PC-3 (cell line): ENCODE data around the gene ENKD1. TPM values are rescaled to one million over a fixed set of nuclear protein-coding genes. Genes with fewer than 3 reads are reported as not detected.

Source experiments
- ATAC-seq: fragments of 200-7000 bp; cut with Tn5 transposase; 2 replicates; pipeline ENCODE4 v1.9.1; 2020; ENCODE audit warnings: mild to moderate bottlenecking, moderate library complexity
- BruUV-seq: library from RNA; stranded (reverse); fragments of 400-500 nt; replicated peaks from 2 replicates; lab custom pipeline; 2021; lab: Mats Ljungman, UMichigan
- CTCF ChIA-PET: fragments of 300-600 bp; sonication (Branson Sonifier 250); formaldehyde crosslinking; loops from one replicate; lab custom pipeline; 2022; ENCODE audit warnings: antibody characterized with exemption; lab: Charles Lee
- POLR2A ChIA-PET: fragments of 300-600 bp; sonication (Branson Sonifier 250); formaldehyde crosslinking; loops from one replicate; lab custom pipeline; 2022; ENCODE audit warnings: antibody characterized with exemption; ENCODE audit not compliant: unreplicated experiment; lab: Charles Lee
- DNase-seq: peaks from one replicate; pipeline ENCODE4 v3.0.0-alpha.2; 2015
- H2AFZ ChIP-seq: fragments of 300-600 bp; sonication (generic); 2 replicates; pipeline ENCODE4 v1.6.0; 2016; ENCODE audit warnings: antibody characterized with exemption, low read length
- H3F3A ChIP-seq: fragments of 300-600 bp; sonication (generic); one replicate; pipeline ENCODE4 v1.6.0; 2017; ENCODE audit warnings: antibody characterized with exemption, low read length, control low read depth, mild to moderate bottlenecking; ENCODE audit not compliant: unreplicated experiment
- H3K27ac ChIP-seq: fragments of 300-600 bp; sonication (generic); 2 replicates; pipeline ENCODE4 v1.5.1; 2016; ENCODE audit warnings: mild to moderate bottlenecking, low read length
- H3K27me3 ChIP-seq: fragments of 300-600 bp; sonication (generic); 2 replicates; pipeline ENCODE4 v1.6.1; 2016; ENCODE audit warnings: low read length, mixed read lengths
- H3K36me3 ChIP-seq: fragments of 300-600 bp; sonication (generic); 2 replicates; pipeline ENCODE4 v1.6.1; 2016; ENCODE audit warnings: low read depth, mixed run types, low read length, mixed read lengths
- H3K4me1 ChIP-seq: fragments of 300-600 bp; sonication (generic); 2 replicates; pipeline ENCODE4 v1.5.1; 2016; ENCODE audit warnings: low read length; ENCODE audit not compliant: insufficient read depth
- H3K4me2 ChIP-seq: fragments of 300-600 bp; sonication (generic); 2 replicates; pipeline ENCODE4 v1.6.0; 2016; ENCODE audit warnings: low read length
- H3K4me3 ChIP-seq: fragments of 300-600 bp; sonication (generic); 2 replicates; pipeline ENCODE4 v1.5.1; 2016; ENCODE audit warnings: mild to moderate bottlenecking, low read length, mixed read lengths
- H3K79me2 ChIP-seq: fragments of 300-600 bp; sonication (generic); 2 replicates; pipeline ENCODE4 v1.6.1; 2017; ENCODE audit warnings: low read length, mixed read lengths
- H3K9ac ChIP-seq: fragments of 300-600 bp; sonication (generic); 2 replicates; pipeline ENCODE4 v1.6.0; 2016; ENCODE audit warnings: mild to moderate bottlenecking, low read length
- H3K9me2 ChIP-seq: fragments of 300-600 bp; sonication (generic); replicated peaks from 2 replicates; pipeline ENCODE4 v1.6.1; 2016; ENCODE audit warnings: mixed run types, low read length, mixed read lengths
- H3K9me3 ChIP-seq: fragments of 300-600 bp; sonication (generic); 2 replicates; pipeline ENCODE4 v1.6.1; 2016; ENCODE audit warnings: low read length, mixed read lengths
- H4K20me1 ChIP-seq: fragments of 300-600 bp; sonication (generic); 2 replicates; pipeline ENCODE4 v1.6.1; 2016; ENCODE audit warnings: low read length, mixed read lengths
- EZH2 ChIP-seq: fragments of 300-600 bp; sonication (generic); IDR thresholded peaks from one replicate; pipeline ENCODE4 v1.6.1; 2017; ENCODE audit warnings: antibody characterized with exemption, mild to moderate bottlenecking, low read length; ENCODE audit not compliant: unreplicated experiment
- EZH2phosphoT487 ChIP-seq: fragments of 300-600 bp; sonication (generic); IDR thresholded peaks from 2 replicates; pipeline ENCODE4 v1.6.1; 2018; ENCODE audit warnings: mild to moderate bottlenecking, antibody characterized with exemption, low read length, borderline replicate concordance
- intact Hi-C: fragments of 100-400 bp; cut with micrococcal nuclease; formaldehyde crosslinking; loops from 2 replicates; pipeline ENCODE4 v1.9.0; 2023
- total RNA-seq: library from RNA; depleted of rRNA; stranded (reverse); fragments of >200 nt; gene quantifications from 2 replicates; pipeline ENCODE4 v1.2.3, GENCODE V29; 2014
- TF ChIP-seq, protein P1 (sequence below): fragments of 300-600 bp; sonication (generic); conservative IDR thresholded peaks from 2 replicates; pipeline ENCODE4 v1.5.1; 2017; ENCODE audit warnings: antibody characterized with exemption, low read depth, mild to moderate bottlenecking, low read length

The ENKD1 gene
- total RNA-seq, 1 experiment from 2014 or later, result 19.4 TPM

DNA sequence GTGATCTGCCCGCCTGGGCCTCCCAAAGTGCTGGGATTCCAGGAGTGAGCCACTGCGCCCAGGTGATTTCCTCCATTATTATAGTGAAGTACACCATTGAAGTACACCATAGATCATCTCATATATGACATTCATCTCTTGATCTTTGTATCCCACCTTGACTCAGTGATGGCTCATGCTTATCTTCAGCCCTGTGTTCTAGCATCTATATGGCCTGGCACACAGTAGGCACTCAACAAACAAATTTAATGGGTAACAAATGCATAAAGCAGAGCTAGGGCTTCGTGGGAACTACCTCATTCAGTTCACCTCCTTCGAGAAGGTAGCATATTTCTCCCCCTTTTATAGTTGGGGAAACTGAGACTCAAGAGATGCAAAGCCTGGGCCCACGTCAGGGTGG is 952 bp downstream of the ENKD1 start:
- intact Hi-C loops, result no loop called here
- no TSS peak for BruUV-seq
- Histone ChIP-seq H3K36me3 (no peaks in the 10 kb centered on the region), H3F3A (no peaks in the 10 kb centered on the region), H3K27me3 (no peaks in the 10 kb centered on the region), H3K9ac (peak overlapping the region; percentile 52; the same call in 1 of the 2 replicates), H3K4me1 (no peaks in the 10 kb centered on the region; the same call in 1 of the 2 replicates), H3K4me2 (peak overlapping the region; percentile 90), H3K4me3 (peak overlapping the region; percentile 68), H3K27ac (no peak overlapping the region), H3K79me2 (no peaks in the 10 kb centered on the region), H4K20me1 (no peaks in the 10 kb centered on the region), H3K9me2 (no peaks in the 10 kb centered on the region), H2AFZ (peak overlapping the region; percentile 73; the same call in 1 of the 2 replicates), H3K9me3 (no peaks in the 10 kb centered on the region)
- TF ChIP-seq EZH2phosphoT487, result no peak
- no peak for TF ChIP-seq EZH2
- TF ChIP-seq, protein P1, sequence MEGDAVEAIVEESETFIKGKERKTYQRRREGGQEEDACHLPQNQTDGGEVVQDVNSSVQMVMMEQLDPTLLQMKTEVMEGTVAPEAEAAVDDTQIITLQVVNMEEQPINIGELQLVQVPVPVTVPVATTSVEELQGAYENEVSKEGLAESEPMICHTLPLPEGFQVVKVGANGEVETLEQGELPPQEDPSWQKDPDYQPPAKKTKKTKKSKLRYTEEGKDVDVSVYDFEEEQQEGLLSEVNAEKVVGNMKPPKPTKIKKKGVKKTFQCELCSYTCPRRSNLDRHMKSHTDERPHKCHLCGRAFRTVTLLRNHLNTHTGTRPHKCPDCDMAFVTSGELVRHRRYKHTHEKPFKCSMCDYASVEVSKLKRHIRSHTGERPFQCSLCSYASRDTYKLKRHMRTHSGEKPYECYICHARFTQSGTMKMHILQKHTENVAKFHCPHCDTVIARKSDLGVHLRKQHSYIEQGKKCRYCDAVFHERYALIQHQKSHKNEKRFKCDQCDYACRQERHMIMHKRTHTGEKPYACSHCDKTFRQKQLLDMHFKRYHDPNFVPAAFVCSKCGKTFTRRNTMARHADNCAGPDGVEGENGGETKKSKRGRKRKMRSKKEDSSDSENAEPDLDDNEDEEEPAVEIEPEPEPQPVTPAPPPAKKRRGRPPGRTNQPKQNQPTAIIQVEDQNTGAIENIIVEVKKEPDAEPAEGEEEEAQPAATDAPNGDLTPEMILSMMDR, result no peak
- CTCF ChIA-PET, result no interaction called here
- DNase-seq (no peak), ATAC-seq (no peak)
- POLR2A ChIA-PET, result no interaction called here

- Histone ChIP-seq H3K9me3 (no peaks in the 10 kb centered on the region), H3K27me3 (no peaks in the 10 kb centered on the region), H4K20me1 (no peaks in the 10 kb centered on the region), H3K4me1 (no peaks in the 10 kb centered on the region; the same call in 1 of the 2 replicates), H3K27ac (no peak overlapping the region), H2AFZ (no peak overlapping the region), H3K36me3 (no peaks in the 10 kb centered on the region), H3K4me3 (no peak overlapping the region), H3K79me2 (no peaks in the 10 kb centered on the region), H3F3A (peaks cover 3% of the 10 kb centered on the region), H3K4me2 (no peak overlapping the region), H3K9ac (no peak overlapping the region), H3K9me2 (no peaks in the 10 kb centered on the region)
- intact Hi-C loops, result no loop called here
- no peak for DNase-seq
- ATAC-seq, result no peak
- no TSS peak for BruUV-seq
- ChIA-PET CTCF (no interaction called here), POLR2A (no interaction called here)
- TF ChIP-seq, protein P1, result no peak
- TF ChIP-seq EZH2, result no peak
Observed at GRCh38 chr16:67664871-67665270, 1.7 kb downstream of the ENKD1 start.

DNA sequence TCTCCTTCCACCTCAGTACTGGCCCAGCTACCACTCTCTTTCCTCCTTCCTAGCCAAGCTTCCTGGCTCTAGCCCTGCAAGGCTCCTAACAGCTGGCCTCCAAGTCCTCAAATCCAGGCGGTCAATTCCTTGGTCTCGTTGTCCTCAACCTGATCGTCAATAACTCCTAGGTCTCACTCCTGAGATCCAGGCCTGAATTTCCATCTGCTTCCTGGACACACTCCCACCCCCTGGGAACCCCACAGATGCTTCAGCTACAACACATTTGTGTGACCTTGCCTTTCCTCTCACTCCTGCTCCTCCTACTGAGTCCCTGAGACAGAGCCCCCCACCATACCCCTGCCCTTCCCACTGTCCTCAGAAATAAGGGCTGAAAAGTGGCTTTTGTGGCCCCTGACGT is 2.3 kb downstream of the ENKD1 start:
- Histone ChIP-seq H3F3A (peaks cover 3% of the 10 kb centered on the region), H3K9ac (no peak overlapping the region), H4K20me1 (no peaks in the 10 kb centered on the region), H2AFZ (no peak overlapping the region), H3K9me3 (no peaks in the 10 kb centered on the region), H3K4me1 (peaks cover under 1% of the 10 kb centered on the region; the same call in 1 of the 2 replicates), H3K36me3 (no peaks in the 10 kb centered on the region), H3K27me3 (no peaks in the 10 kb centered on the region), H3K79me2 (peaks cover 6% of the 10 kb centered on the region), H3K9me2 (no peaks in the 10 kb centered on the region), H3K27ac (no peak overlapping the region), H3K4me2 (no peak overlapping the region), H3K4me3 (no peak overlapping the region)
- TF ChIP-seq EZH2phosphoT487 (no peak), EZH2 (no peak)
- POLR2A ChIA-PET, result no interaction called here
- intact Hi-C loops, result no loop called here
- BruUV-seq, result no TSS peak
- CTCF ChIA-PET, result no interaction called here
- ATAC-seq, result no peak
- DNase-seq, result no peak
